SK-N-SH (cell line): ENCODE data around the gene FRMD8. TPM values are rescaled to one million over a fixed set of nuclear protein-coding genes. Genes with fewer than 3 reads are reported as not detected.
A peak's percentile ranks its signal among the peaks of the same experiment; 100 is the strongest.

Experiments
- CTCF ChIA-PET: fragments of 300-600, 350-600 bp; formaldehyde crosslinking; extraction: SDS; loops from one replicate; lab custom pipeline; 2021; lab: Yijun Ruan, JAX
- POLR2A ChIA-PET: fragments of 350-600 bp; sonication (Branson Sonifier 250); formaldehyde crosslinking; extraction: SDS; loops from one replicate; lab custom pipeline; 2020; ENCODE audit warnings: antibody characterized with exemption, inconsistent platforms; lab: Yijun Ruan, JAX
- DNase-seq: peaks from one replicate; pipeline ENCODE4 v3.0.0; 2012
- H2AFZ ChIP-seq: fragments of 200-600 bp; sonication (generic); 2 replicates; pipeline ENCODE4 v1.8.1; 2016; ENCODE audit warnings: antibody characterized with exemption, mild to moderate bottlenecking, low read depth
- H3F3A ChIP-seq: fragments of 200-600 bp; sonication (generic); replicated peaks from 2 replicates; pipeline ENCODE3; 2016; ENCODE audit warnings: antibody characterized with exemption, mild to moderate bottlenecking; ENCODE audit not compliant: insufficient read depth
- H3K27ac ChIP-seq, 2 experiments: fragments of 200-500 bp in 1 of 2; fragments of 200-600 bp in 1 of 2; sonication (Bioruptor generic) in 1 of 2; sonication (generic), shearing (Covaris generic) in 1 of 2; 2 replicates each; pipeline versions ENCODE4 v1.5.1 to v1.6.1; 2014 to 2016; ENCODE audit warnings: low read depth in 2 of 2, inconsistent platforms in 1 of 2, low read length in 1 of 2, mild to moderate bottlenecking in 1 of 2, mixed read lengths in 1 of 2
- H3K27me3 ChIP-seq: fragments of 200-600 bp; sonication (generic), shearing (Covaris generic); 2 replicates; pipeline ENCODE4 v1.6.1; 2016; ENCODE audit warnings: mixed run types; ENCODE audit not compliant: insufficient read depth
- H3K36me3 ChIP-seq, 2 experiments: fragments of 200-500 bp in 1 of 2; fragments of 200-600 bp in 1 of 2; sonication (Bioruptor generic) in 1 of 2; sonication (generic) in 1 of 2; replicated peaks in 1 of 2; 2 replicates each; pipeline versions ENCODE3 to v1.5.1; 2014 to 2016; ENCODE audit warnings: low read length in 1 of 2, mild to moderate bottlenecking in 1 of 2; ENCODE audit not compliant: insufficient read depth in 2 of 2, control insufficient read depth in 1 of 2
- H3K4me1 ChIP-seq, 2 experiments: fragments of 200-500 bp in 1 of 2; fragments of 200-600 bp in 1 of 2; sonication (Bioruptor generic) in 1 of 2; sonication (generic), shearing (Covaris generic) in 1 of 2; 2 replicates each; pipeline versions ENCODE4 v1.5.1 to v1.6.1; 2014 to 2016; ENCODE audit warnings: low read depth in 1 of 2, low read length in 1 of 2, mixed run types in 1 of 2; ENCODE audit not compliant: insufficient read depth in 2 of 2, control insufficient read depth in 1 of 2
- H3K4me2 ChIP-seq: fragments of 200-600 bp; sonication (generic), shearing (Covaris generic); 2 replicates; pipeline ENCODE4 v1.6.1; 2017; ENCODE audit warnings: mixed run types
- H3K4me3 ChIP-seq, 2 experiments: fragments of 200-500 bp in 1 of 2; fragments of 200-600 bp in 1 of 2; sonication (Bioruptor generic) in 1 of 2; sonication (generic), shearing (Covaris generic) in 1 of 2; 2 replicates each; pipeline versions ENCODE4 v1.5.1 to v1.8.1; 2014 to 2016; ENCODE audit warnings: low read depth in 2 of 2, inconsistent platforms in 1 of 2, low read length in 1 of 2, mild to moderate bottlenecking in 1 of 2, mixed read lengths in 1 of 2, moderate library complexity in 1 of 2
- H3K79me2 ChIP-seq: fragments of 200-600 bp; sonication (generic); 2 replicates; pipeline ENCODE4 v1.8.1; 2017; ENCODE audit warnings: mild to moderate bottlenecking; ENCODE audit not compliant: insufficient read depth
- H3K9ac ChIP-seq: fragments of 200-600 bp; sonication (generic); 2 replicates; pipeline ENCODE4 v1.6.1; 2017; ENCODE audit warnings: mixed run types
- H3K9me2 ChIP-seq: fragments of 200-600 bp; sonication (generic); 2 replicates; pipeline ENCODE4 v1.6.1; 2017; ENCODE audit warnings: mixed run types
- H3K9me3 ChIP-seq: fragments of 200-600 bp; sonication (generic); 2 replicates; pipeline ENCODE4 v1.6.1; 2017; ENCODE audit warnings: mixed run types, mild to moderate bottlenecking, moderate library complexity
- H4K20me1 ChIP-seq: fragments of 200-600 bp; sonication (generic); 2 replicates; pipeline ENCODE4 v1.6.1; 2017; ENCODE audit warnings: mild to moderate bottlenecking, mixed run types; ENCODE audit not compliant: insufficient read depth
- CTCF ChIP-seq: fragments of 200-600 bp; sonication (generic); IDR thresholded peaks from 2 replicates; pipeline ENCODE4 v1.6.1; 2017; ENCODE audit warnings: antibody characterized with exemption, mild to moderate bottlenecking, moderate library complexity
- EP300 ChIP-seq, 2 experiments: IDR thresholded peaks; 2 replicates each; pipeline versions ENCODE4 v1.4.0 to v1.6.1; 2012; ENCODE audit warnings: borderline replicate concordance in 1 of 2, low read depth in 1 of 2, low read length in 1 of 2
- EZH2phosphoT487 ChIP-seq: fragments of 200-600 bp; sonication (generic); IDR thresholded peaks from 2 replicates; pipeline ENCODE4 v1.6.1; 2017; ENCODE audit warnings: low read depth, mixed run types, mild to moderate bottlenecking, antibody characterized with exemption, moderate library complexity, borderline replicate concordance
- FOSL2 ChIP-seq: IDR thresholded peaks from 2 replicates; pipeline ENCODE4 v1.4.0; 2012; ENCODE audit warnings: low read depth, mild to moderate bottlenecking, moderate library complexity, borderline replicate concordance
- IRF3 ChIP-seq: fragments of 150-350 bp; IDR thresholded peaks from 2 replicates; pipeline ENCODE4 v1.6.1; 2016; ENCODE audit warnings: mild to moderate bottlenecking, low read depth, low read length
- JUND ChIP-seq: IDR thresholded peaks from 2 replicates; pipeline ENCODE4 v1.4.0; 2012
- MXI1 ChIP-seq: IDR thresholded peaks from 2 replicates; pipeline ENCODE4 v1.6.1; 2012; ENCODE audit warnings: mild to moderate bottlenecking, low read depth, low read length, improper control_type of control experiment
- NFIC ChIP-seq: IDR thresholded peaks from 2 replicates; pipeline ENCODE4 v1.4.0; 2012; ENCODE audit warnings: borderline replicate concordance
- NRF1 ChIP-seq: IDR thresholded peaks from 2 replicates; pipeline ENCODE4 v1.6.1; 2012; ENCODE audit warnings: low read depth, mild to moderate bottlenecking, low read length
- POLR2AphosphoS5 ChIP-seq: IDR thresholded peaks from 2 replicates; pipeline ENCODE4 v1.6.1; 2012; ENCODE audit warnings: low read depth, low read length
- RFX5 ChIP-seq: IDR thresholded peaks from 2 replicates; pipeline ENCODE4 v1.6.1; 2012; ENCODE audit warnings: mild to moderate bottlenecking, improper control_type of control experiment, low read length
- RXRA ChIP-seq: IDR thresholded peaks from 2 replicates; pipeline ENCODE4 v1.4.0; 2012; ENCODE audit warnings: low read depth, mild to moderate bottlenecking, borderline replicate concordance
- SIN3A ChIP-seq: IDR thresholded peaks from 2 replicates; pipeline ENCODE4 v1.6.1; 2012; ENCODE audit warnings: low read depth, mild to moderate bottlenecking, low read length, moderate library complexity, borderline replicate concordance
- TAF1 ChIP-seq: IDR thresholded peaks from 2 replicates; pipeline ENCODE4 v1.6.1; 2012; ENCODE audit warnings: low read depth, mild to moderate bottlenecking, low read length, moderate library complexity, borderline replicate concordance
- YY1 ChIP-seq: IDR thresholded peaks from 2 replicates; pipeline ENCODE4 v1.4.0; 2012; ENCODE audit warnings: low read depth, mild to moderate bottlenecking
- WGBS: methylation state at CpG from one replicate; pipeline ENCODE4 v1.1.6; 2017; ENCODE audit warnings: low lambda C conversion rate; 5-methylcytosine and 5-hydroxymethylcytosine counted together
- polyA plus RNA-seq, 3 experiments: library from polyadenylated mRNA; depleted of rRNA; stranded (reverse); fragments of >200 nt; gene quantifications; 2 replicates each; pipeline ENCODE4 v1.2.3, GENCODE V29; 2012
- TF ChIP-seq, protein P1 (sequence below): IDR thresholded peaks from 2 replicates; pipeline ENCODE4 v1.4.0; 2012; ENCODE audit warnings: low read depth
- TF ChIP-seq, protein P2 (sequence below): IDR thresholded peaks from 2 replicates; pipeline ENCODE4 v1.6.1; 2012; ENCODE audit warnings: mild to moderate bottlenecking, low read depth, low read length, moderate library complexity

Gene FRMD8
- polyA plus RNA-seq, 1 of the 3 experiments (the other 2 are of a cell fraction), result 19.0 TPM

DNA sequence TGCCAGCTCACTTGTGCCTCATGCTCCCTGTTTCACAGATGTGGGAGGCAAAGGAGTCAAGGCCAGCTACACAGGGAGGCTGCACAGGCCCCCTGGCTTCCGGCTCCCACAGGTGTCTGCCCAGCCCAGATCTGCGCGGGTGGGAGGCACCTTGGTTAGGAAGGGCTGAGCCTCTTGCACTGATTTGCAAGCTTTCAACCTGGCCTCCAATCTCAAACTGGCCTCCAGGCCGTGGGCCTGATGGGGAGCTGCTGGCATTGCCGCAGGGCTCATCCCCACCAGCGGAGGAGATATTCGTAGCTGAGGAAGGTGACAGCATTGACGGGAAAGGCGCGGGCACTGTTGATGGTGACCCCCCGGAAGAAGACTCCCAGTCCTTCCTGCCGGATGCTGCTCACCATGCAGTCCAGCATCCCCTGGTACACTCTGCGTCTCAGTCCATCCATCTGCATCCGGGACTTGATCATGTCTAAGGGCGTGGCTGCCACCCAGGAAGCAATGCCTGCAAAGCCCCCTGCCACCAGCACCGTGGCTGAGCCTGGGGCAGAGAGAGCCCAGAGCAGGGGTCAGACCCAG is 10.2 kb upstream of the FRMD8 start (continued):
- TF ChIP-seq POLR2AphosphoS5 (no peak), CTCF (no peak), RFX5 (no peak), YY1 (no peak), RXRA (no peak), NFIC (no peak), IRF3 (no peak), NRF1 (no peak)
- TF ChIP-seq, protein P1, sequence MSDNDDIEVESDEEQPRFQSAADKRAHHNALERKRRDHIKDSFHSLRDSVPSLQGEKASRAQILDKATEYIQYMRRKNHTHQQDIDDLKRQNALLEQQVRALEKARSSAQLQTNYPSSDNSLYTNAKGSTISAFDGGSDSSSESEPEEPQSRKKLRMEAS, result no peak

GRCh38 chr11:65377036-65377435 is 9.4 kb upstream of the FRMD8 start:
- peak overlapping the region in 1 of 2 experiments; percentile 31; a peak in 1 of 4 replicates for H3K27ac ChIP-seq
- H2AFZ ChIP-seq, result no peak overlapping the region
- ChIA-PET POLR2A (no interaction called here), CTCF (interaction anchor here (4.1 kb wide), 1 partner anchor 39 kb away, joined by 31 read pairs; no protein-coding TSS in a partner anchor)
- no peak for TF ChIP-seq JUND
- TF ChIP-seq MXI1, result peak; percentile 82
- no peak for TF ChIP-seq SIN3A
- no peak overlapping the region for H3K4me3 ChIP-seq
- H3K9me3 ChIP-seq, result no peaks in the 10 kb centered on the region
- H3K9me2 ChIP-seq, result no peaks in the 10 kb centered on the region
- no peaks in the 10 kb centered on the region for H3K27me3 ChIP-seq
- H3K4me2 ChIP-seq, result no peak overlapping the region
- no peak overlapping the region for H3K9ac ChIP-seq
- peaks cover 14% of the 10 kb centered on the region for H3F3A ChIP-seq
- H4K20me1 ChIP-seq, result no peaks in the 10 kb centered on the region
- WGBS, result 77% methylated on average over 8 of the region's 8 CpGs
- DNase-seq, result peak; percentile 70
- peaks cover 6 to 32% of the 10 kb centered on the region in 2 experiments; a peak in 2 of 4 replicates for H3K4me1 ChIP-seq
- no peaks in the 10 kb centered on the region for H3K36me3 ChIP-seq
- peaks cover 14% of the 10 kb centered on the region for H3K79me2 ChIP-seq

DNA sequence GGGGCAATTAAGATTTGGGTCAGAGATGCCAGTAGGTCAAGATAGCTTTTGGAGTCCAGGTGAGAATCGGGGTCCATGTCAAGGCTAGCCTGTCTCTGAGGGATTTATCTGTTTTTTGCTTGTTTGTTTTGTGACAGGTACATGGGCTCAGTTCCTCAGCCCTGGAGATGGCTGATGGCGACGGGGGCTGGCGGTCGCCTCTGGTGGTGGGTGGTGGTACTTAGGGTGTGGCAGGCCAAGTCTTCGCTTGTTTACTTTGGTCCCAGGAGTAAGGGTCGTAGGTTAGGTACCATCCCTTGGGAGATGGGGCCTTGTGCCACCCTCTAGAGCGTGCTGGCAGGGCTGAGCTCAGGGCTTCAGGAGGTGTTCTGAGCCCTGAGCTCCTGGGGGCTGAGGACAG is 8.7 kb upstream of the FRMD8 start:
- Histone ChIP-seq H3K79me2 (peaks cover 14% of the 10 kb centered on the region), H3K9me3 (no peaks in the 10 kb centered on the region), H4K20me1 (no peaks in the 10 kb centered on the region), H3K36me3 (no peaks in the 10 kb centered on the region), H3K9me2 (no peaks in the 10 kb centered on the region), H2AFZ (no peak overlapping the region), H3K4me2 (no peak overlapping the region), H3K27me3 (no peaks in the 10 kb centered on the region), H3F3A (peaks cover 14% of the 10 kb centered on the region), H3K4me3 (no peak overlapping the region), H3K9ac (no peak overlapping the region), H3K4me1 (peaks cover 7 to 40% of the 10 kb centered on the region in 2 experiments; a peak in 2 of 4 replicates), H3K27ac (no peak overlapping the region)
- ChIA-PET POLR2A (no interaction called here), CTCF (interaction anchor here (0.9 to 4.1 kb wide), 7 partner anchors 11 to 143 kb away, joined by 3 to 31 read pairs (median 4); no protein-coding TSS in a partner anchor)
- TF ChIP-seq NFIC, result no peak
- TF ChIP-seq TAF1, result no peak
- TF ChIP-seq FOSL2, result no peak
- TF ChIP-seq EZH2phosphoT487, result no peak
- TF ChIP-seq, protein P2, sequence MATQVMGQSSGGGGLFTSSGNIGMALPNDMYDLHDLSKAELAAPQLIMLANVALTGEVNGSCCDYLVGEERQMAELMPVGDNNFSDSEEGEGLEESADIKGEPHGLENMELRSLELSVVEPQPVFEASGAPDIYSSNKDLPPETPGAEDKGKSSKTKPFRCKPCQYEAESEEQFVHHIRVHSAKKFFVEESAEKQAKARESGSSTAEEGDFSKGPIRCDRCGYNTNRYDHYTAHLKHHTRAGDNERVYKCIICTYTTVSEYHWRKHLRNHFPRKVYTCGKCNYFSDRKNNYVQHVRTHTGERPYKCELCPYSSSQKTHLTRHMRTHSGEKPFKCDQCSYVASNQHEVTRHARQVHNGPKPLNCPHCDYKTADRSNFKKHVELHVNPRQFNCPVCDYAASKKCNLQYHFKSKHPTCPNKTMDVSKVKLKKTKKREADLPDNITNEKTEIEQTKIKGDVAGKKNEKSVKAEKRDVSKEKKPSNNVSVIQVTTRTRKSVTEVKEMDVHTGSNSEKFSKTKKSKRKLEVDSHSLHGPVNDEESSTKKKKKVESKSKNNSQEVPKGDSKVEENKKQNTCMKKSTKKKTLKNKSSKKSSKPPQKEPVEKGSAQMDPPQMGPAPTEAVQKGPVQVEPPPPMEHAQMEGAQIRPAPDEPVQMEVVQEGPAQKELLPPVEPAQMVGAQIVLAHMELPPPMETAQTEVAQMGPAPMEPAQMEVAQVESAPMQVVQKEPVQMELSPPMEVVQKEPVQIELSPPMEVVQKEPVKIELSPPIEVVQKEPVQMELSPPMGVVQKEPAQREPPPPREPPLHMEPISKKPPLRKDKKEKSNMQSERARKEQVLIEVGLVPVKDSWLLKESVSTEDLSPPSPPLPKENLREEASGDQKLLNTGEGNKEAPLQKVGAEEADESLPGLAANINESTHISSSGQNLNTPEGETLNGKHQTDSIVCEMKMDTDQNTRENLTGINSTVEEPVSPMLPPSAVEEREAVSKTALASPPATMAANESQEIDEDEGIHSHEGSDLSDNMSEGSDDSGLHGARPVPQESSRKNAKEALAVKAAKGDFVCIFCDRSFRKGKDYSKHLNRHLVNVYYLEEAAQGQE, result no peak
- no peak for TF ChIP-seq NRF1
- no peak for TF ChIP-seq RFX5
- TF ChIP-seq EP300 (IDR thresholded peaks at IDR 0.05; ENCODE audit: borderline replicate concordance in 1 of 2, low read depth in 1 of 2, low read length in 1 of 2), result no peak
- TF ChIP-seq, protein P1, result no peak
- 79% methylated on average over 8 of the region's 8 CpGs for WGBS
- DNase-seq, result no peak
